Mesenchymal stem cell (in vitro differentiated cells and primary cell): ENCODE results near the gene NCAPD3.

Experiments used
- DNase-seq: peaks from one replicate; pipeline ENCODE4 v3.0.0-alpha.2; 2013
- H2AFZ ChIP-seq: one replicate; pipeline ENCODE4 v1.6.1; 2013; ENCODE audit warnings: low read depth, mild to moderate bottlenecking, control low read depth, inconsistent platforms, low read length, moderate library complexity
- H2AK5ac ChIP-seq: 2 replicates; pipeline ENCODE4 v1.6.1; 2013; ENCODE audit warnings: low read length, moderate library complexity, mild to moderate bottlenecking, inconsistent platforms; ENCODE audit not compliant: severe bottlenecking
- H2BK120ac ChIP-seq: one replicate; pipeline ENCODE4 v1.6.1; 2013; ENCODE audit warnings: low read depth, mild to moderate bottlenecking, inconsistent platforms, low read length, moderate library complexity
- H2BK12ac ChIP-seq, 2 experiments: one replicate each; pipeline ENCODE4 v1.6.1; 2013; ENCODE audit warnings: inconsistent platforms in 2 of 2, low read length in 2 of 2, mild to moderate bottlenecking in 2 of 2, moderate library complexity in 2 of 2, control low read depth in 1 of 2
- H2BK15ac ChIP-seq: one replicate; pipeline ENCODE4 v1.6.1; 2013; ENCODE audit warnings: mild to moderate bottlenecking, low read depth, inconsistent platforms; ENCODE audit not compliant: poor library complexity, severe bottlenecking
- H2BK5ac ChIP-seq: 2 replicates; pipeline ENCODE4 v1.6.1; 2013; ENCODE audit warnings: low read depth, mild to moderate bottlenecking, low read length, control low read depth, inconsistent platforms; ENCODE audit not compliant: poor library complexity, severe bottlenecking
- H3K14ac ChIP-seq, 2 experiments: one replicate each; pipeline ENCODE4 v1.6.1; 2013; ENCODE audit warnings: inconsistent platforms in 2 of 2, low read length in 2 of 2, control low read depth in 1 of 2, mild to moderate bottlenecking in 1 of 2, moderate library complexity in 1 of 2
- H3K18ac ChIP-seq, 2 experiments: one replicate each; pipeline ENCODE4 v1.6.1; 2013; ENCODE audit warnings: inconsistent platforms in 2 of 2, low read length in 2 of 2, control low read depth in 1 of 2, low read depth in 1 of 2, mild to moderate bottlenecking in 1 of 2
- H3K23ac ChIP-seq, 2 experiments: one replicate each; pipeline ENCODE4 v1.6.1; 2013; ENCODE audit warnings: inconsistent platforms in 2 of 2, low read length in 2 of 2, mild to moderate bottlenecking in 2 of 2, moderate library complexity in 2 of 2, control low read depth in 1 of 2
- H3K27ac ChIP-seq: 2 replicates; pipeline ENCODE4 v1.5.1; 2013; ENCODE audit warnings: mild to moderate bottlenecking, moderate library complexity, low read length, control low read depth, inconsistent platforms; ENCODE audit not compliant: poor library complexity, severe bottlenecking
- H3K27me3 ChIP-seq, 2 experiments: 2 replicates each; pipeline versions ENCODE4 v1.6.1 to v1.7.0; 2013; ENCODE audit warnings: low read length in 2 of 2, mild to moderate bottlenecking in 2 of 2, moderate library complexity in 2 of 2, control low read depth in 1 of 2, inconsistent platforms in 1 of 2; ENCODE audit not compliant: control insufficient read depth in 1 of 2, insufficient read depth in 1 of 2
- H3K36me3 ChIP-seq, 2 experiments: 2 replicates each; pipeline versions ENCODE4 v1.6.1 to v1.7.0; 2013; ENCODE audit warnings: low read length in 2 of 2, control low read depth in 1 of 2, inconsistent platforms in 1 of 2, low read depth in 1 of 2, mild to moderate bottlenecking in 1 of 2; ENCODE audit not compliant: insufficient read depth in 2 of 2, control insufficient read depth in 1 of 2
- H3K4ac ChIP-seq, 2 experiments: one replicate each; pipeline ENCODE4 v1.6.1; 2013; ENCODE audit warnings: inconsistent platforms in 2 of 2, low read length in 2 of 2, mild to moderate bottlenecking in 2 of 2, moderate library complexity in 2 of 2, control low read depth in 1 of 2, low read depth in 1 of 2
- H3K4me1 ChIP-seq: 2 replicates; pipeline ENCODE4 v1.6.1; 2013; ENCODE audit warnings: low read depth, low read length, control low read depth; ENCODE audit not compliant: control insufficient read depth, insufficient read depth
- H3K4me2 ChIP-seq: 2 replicates; pipeline ENCODE4 v1.6.1; 2013; ENCODE audit warnings: low read length, mild to moderate bottlenecking, inconsistent platforms; ENCODE audit not compliant: poor library complexity, severe bottlenecking
- H3K4me3 ChIP-seq, 2 experiments: 2 replicates each; pipeline versions ENCODE4 v1.5.1 to v1.7.0; 2013; ENCODE audit warnings: low read length in 2 of 2, mild to moderate bottlenecking in 2 of 2, control low read depth in 1 of 2, low read depth in 1 of 2; ENCODE audit not compliant: insufficient read depth in 1 of 2
- H3K79me1 ChIP-seq: replicated peaks from 2 replicates; pipeline ENCODE4 v1.6.1; 2013; ENCODE audit warnings: mild to moderate bottlenecking, control low read depth, low read length, inconsistent platforms; ENCODE audit not compliant: poor library complexity, severe bottlenecking
- H3K9ac ChIP-seq: 2 replicates; pipeline ENCODE4 v1.7.0; 2013; ENCODE audit warnings: mild to moderate bottlenecking, low read length, moderate library complexity
- H3K9me3 ChIP-seq: 2 replicates; pipeline ENCODE4 v1.7.0; 2013; ENCODE audit warnings: mild to moderate bottlenecking, low read length; ENCODE audit not compliant: control insufficient read depth
- H4K8ac ChIP-seq: one replicate; pipeline ENCODE4 v1.6.1; 2013; ENCODE audit warnings: inconsistent platforms, mild to moderate bottlenecking, low read length, moderate library complexity
- H4K91ac ChIP-seq: one replicate; pipeline ENCODE4 v1.6.1; 2013; ENCODE audit warnings: mild to moderate bottlenecking, low read length, inconsistent platforms
- WGBS: methylation state at CpG from one replicate; pipeline ENCODE4 v1.1.7; 2013; ENCODE audit warnings: mixed read lengths; 5-methylcytosine and 5-hydroxymethylcytosine counted together

NCAPD3 gene

DNA sequence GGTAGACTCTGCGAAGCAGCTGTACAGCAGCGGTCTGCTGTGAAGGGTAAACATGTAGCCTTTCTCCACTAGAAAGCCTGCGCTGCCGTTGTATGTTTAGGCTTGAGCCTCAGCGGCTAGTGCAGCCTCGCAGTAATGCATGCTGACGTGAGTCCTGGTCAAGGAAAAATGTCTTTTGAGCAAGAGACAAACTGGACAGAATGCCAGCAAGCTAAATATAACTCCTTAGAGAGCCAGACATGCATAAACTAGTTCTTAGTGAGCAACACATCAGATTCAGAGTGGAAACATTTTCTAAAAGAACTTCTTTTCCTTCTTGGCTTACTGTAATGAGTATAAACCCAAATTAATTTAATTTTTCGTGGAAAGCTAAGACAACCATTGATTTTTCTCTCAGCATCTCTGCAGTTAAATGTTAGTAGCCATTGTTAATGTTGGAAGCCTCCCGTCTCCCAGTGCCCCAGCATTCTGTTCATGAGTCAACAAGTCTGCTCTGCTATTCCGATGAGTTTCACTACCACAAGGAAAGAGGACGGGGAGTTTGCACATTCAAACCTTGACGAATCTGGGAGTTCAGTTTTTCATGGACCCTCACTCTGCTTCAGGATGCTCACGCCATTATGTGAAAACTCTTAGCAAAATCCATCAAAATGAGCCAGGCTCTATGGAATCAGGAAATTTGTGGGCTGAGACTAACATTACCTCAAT lies 103.5 kb downstream of the NCAPD3 start:
- no peak overlapping the region for H3K27ac ChIP-seq
- no peaks in the 10 kb centered on the region for H3K79me1 ChIP-seq
- H2AK5ac ChIP-seq, result no peak overlapping the region
- peak; percentile 97 for DNase-seq
- H4K8ac ChIP-seq, result peak overlapping the region; percentile 31
- H3K27me3 ChIP-seq, result peaks cover 0 to 17% of the 10 kb centered on the region in 2 experiments
- WGBS, result 53% methylated on average over 12 of the region's 13 CpGs
- H3K23ac ChIP-seq, result no peak overlapping the region
- H3K9me3 ChIP-seq, result no peaks in the 10 kb centered on the region
- H3K4me2 ChIP-seq, result no peak overlapping the region
- no peak overlapping the region for H3K14ac ChIP-seq
- no peak overlapping the region for H4K91ac ChIP-seq
- H3K4me1 ChIP-seq, result peaks cover 6% of the 10 kb centered on the region
- peak overlapping the region in 1 of 2 experiments; percentile 47 for H3K18ac ChIP-seq
- H2AFZ ChIP-seq, result no peak overlapping the region
- H2BK5ac ChIP-seq, result no peak overlapping the region
- no peak overlapping the region for H3K4ac ChIP-seq
- H3K9ac ChIP-seq, result peak overlapping the region; percentile 90
- no peak overlapping the region for H2BK15ac ChIP-seq
- no peaks in the 10 kb centered on the region for H3K36me3 ChIP-seq
- no peak overlapping the region for H2BK12ac ChIP-seq
- H3K4me3 ChIP-seq, result peak overlapping the region in 1 of 2 experiments; percentile 68
- H2BK120ac ChIP-seq, result no peak overlapping the region

DNA sequence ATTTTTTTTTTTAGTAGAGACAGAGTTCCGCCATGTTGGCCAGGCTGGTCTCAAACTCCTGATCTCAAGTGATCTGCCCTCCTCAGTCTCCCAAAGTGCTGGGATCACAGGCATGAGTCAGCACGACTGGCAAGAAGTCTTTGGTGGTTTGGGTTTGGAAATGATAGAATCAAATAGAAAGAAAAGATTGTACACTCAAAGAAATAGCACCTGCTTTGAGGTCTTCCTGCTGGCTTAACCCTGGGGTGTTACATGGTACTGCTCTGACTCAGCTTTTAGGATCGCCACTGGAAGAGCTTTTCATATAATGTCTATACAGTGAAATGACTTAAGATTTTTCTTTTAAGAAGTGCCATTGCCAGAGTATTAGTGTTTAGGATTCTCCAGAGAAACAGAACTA lies 104.7 kb downstream of the NCAPD3 start:
- no peak overlapping the region for H3K14ac ChIP-seq
- H2BK15ac ChIP-seq, result no peak overlapping the region
- no peak overlapping the region for H3K4ac ChIP-seq
- H2BK12ac ChIP-seq, result no peak overlapping the region
- no peak overlapping the region for H3K18ac ChIP-seq
- no peaks in the 10 kb centered on the region for H3K4me1 ChIP-seq
- no peaks in the 10 kb centered on the region for H3K36me3 ChIP-seq
- H3K4me3 ChIP-seq, result peak overlapping the region in 1 of 2 experiments; percentile 68
- DNase-seq, result peak; percentile 67
- H3K79me1 ChIP-seq, result no peaks in the 10 kb centered on the region
- no peak overlapping the region for H3K27ac ChIP-seq
- no peak overlapping the region for H2BK5ac ChIP-seq
- H4K91ac ChIP-seq, result no peak overlapping the region
- no peak overlapping the region for H2AFZ ChIP-seq
- H3K23ac ChIP-seq, result no peak overlapping the region
- no peak overlapping the region for H4K8ac ChIP-seq
- H3K9ac ChIP-seq, result peak overlapping the region; percentile 90
- H3K9me3 ChIP-seq, result no peaks in the 10 kb centered on the region
- H2AK5ac ChIP-seq, result no peak overlapping the region
- H2BK120ac ChIP-seq, result no peak overlapping the region
- H3K4me2 ChIP-seq, result no peak overlapping the region
- WGBS, result 72% methylated on average over 3 of the region's 3 CpGs
- H3K27me3 ChIP-seq, result peaks cover 0 to 5% of the 10 kb centered on the region in 2 experiments

- no peak overlapping the region for H3K23ac ChIP-seq
- H3K9ac ChIP-seq, result no peak overlapping the region
- H4K8ac ChIP-seq, result no peak overlapping the region
- no peak overlapping the region for H2BK120ac ChIP-seq
- peak overlapping the region; percentile 43 for H3K18ac ChIP-seq
- no peak overlapping the region for H3K27ac ChIP-seq
- no peak overlapping the region for H3K4me3 ChIP-seq
- no peaks in the 10 kb centered on the region for H3K79me1 ChIP-seq
- no peaks in the 10 kb centered on the region for H3K4me1 ChIP-seq
- H3K4ac ChIP-seq, result no peak overlapping the region
- no peak overlapping the region for H2BK15ac ChIP-seq
- H3K36me3 ChIP-seq, result no peaks in the 10 kb centered on the region
- no peak overlapping the region for H3K4me2 ChIP-seq
- peak overlapping the region in 1 of 2 experiments; percentile 23 for H2BK12ac ChIP-seq
- H2AK5ac ChIP-seq, result no peak overlapping the region
- H2AFZ ChIP-seq, result no peak overlapping the region
- no peak for DNase-seq
- H4K91ac ChIP-seq, result no peak overlapping the region
- no peak overlapping the region for H3K14ac ChIP-seq
- no peaks in the 10 kb centered on the region for H3K9me3 ChIP-seq
- H2BK5ac ChIP-seq, result no peak overlapping the region
- no peaks in the 10 kb centered on the region for H3K27me3 ChIP-seq
These were observed 105.8 kb downstream of the NCAPD3 start for GRCh38 chr11:134118006-134118405.

GRCh38 chr11:134116210-134116609 lies 107.6 kb downstream of the NCAPD3 start:
- Histone ChIP-seq H2BK12ac (no peak overlapping the region), H3K36me3 (no peaks in the 10 kb centered on the region)

More at GRCh38 chr11:134116210-134116609, 107.6 kb downstream of the NCAPD3 start:
- Histone ChIP-seq H2AFZ (no peak overlapping the region), H3K4me3 (no peak overlapping the region), H3K4me2 (no peak overlapping the region), H3K23ac (no peak overlapping the region), H3K9ac (no peak overlapping the region), H3K79me1 (no peaks in the 10 kb centered on the region), H3K27me3 (no peaks in the 10 kb centered on the region), H3K14ac (no peak overlapping the region), H3K4ac (no peak overlapping the region), H2BK15ac (no peak overlapping the region), H4K8ac (no peak overlapping the region), H2BK120ac (no peak overlapping the region), H2AK5ac (no peak overlapping the region), H2BK5ac (no peak overlapping the region), H3K27ac (no peak overlapping the region), H3K9me3 (no peaks in the 10 kb centered on the region), H3K4me1 (no peaks in the 10 kb centered on the region), H3K18ac (no peak overlapping the region), H4K91ac (no peak overlapping the region)
- 83% methylated on average over 1 of the region's 1 CpG for WGBS
- no peak for DNase-seq
